IPS-NIHi11 (cell line): ENCODE data around the gene PDE6A.
A peak's percentile ranks its signal among the peaks of the same experiment; 100 is the strongest.

Source experiments
- DNase-seq: peaks from one replicate; pipeline ENCODE4 v3.0.0; 2012; ENCODE audit warnings: mixed read lengths, low spot score

PDE6A gene

GRCh38 chr5:149930749-149931574 lies 13.6 kb downstream of the PDE6A start:
- DNase-seq, result no peak

DNA sequence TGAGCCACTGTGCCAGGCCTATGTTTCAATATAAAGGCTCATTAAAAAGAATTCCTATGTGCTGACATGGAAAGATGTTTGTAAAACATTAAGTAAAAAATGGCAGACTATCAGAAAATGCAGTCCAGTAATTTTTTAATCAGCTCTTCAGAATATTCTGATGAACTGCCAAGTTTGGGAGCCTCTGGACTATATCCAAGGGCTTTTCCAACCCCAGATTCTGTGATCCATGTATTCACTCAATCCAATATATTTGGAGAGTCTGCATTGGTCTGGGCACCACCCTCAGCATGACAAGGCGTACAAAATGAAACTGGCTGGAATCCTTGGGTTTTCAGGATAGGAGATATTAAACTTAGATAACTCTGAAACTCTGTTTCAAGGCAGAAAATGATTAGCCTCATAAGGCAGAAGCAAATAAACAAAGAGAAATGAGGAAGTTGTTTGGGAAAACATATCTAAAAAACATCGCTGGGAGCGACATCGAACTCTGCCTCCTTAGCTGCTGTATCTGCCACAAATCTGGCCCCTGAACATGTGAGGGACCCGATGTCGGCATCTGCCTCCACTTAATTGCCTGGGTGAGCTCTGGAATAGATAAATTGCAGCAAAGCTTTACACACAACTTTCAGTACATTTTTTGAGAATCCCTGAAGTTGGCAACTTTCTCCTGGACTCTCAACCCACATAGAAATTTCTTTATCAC lies 14.4 kb downstream of the PDE6A start:
- no peak for DNase-seq

- no peak for DNase-seq
These were observed 20.1 kb downstream of the PDE6A start for GRCh38 chr5:149924486-149924885.

DNA sequence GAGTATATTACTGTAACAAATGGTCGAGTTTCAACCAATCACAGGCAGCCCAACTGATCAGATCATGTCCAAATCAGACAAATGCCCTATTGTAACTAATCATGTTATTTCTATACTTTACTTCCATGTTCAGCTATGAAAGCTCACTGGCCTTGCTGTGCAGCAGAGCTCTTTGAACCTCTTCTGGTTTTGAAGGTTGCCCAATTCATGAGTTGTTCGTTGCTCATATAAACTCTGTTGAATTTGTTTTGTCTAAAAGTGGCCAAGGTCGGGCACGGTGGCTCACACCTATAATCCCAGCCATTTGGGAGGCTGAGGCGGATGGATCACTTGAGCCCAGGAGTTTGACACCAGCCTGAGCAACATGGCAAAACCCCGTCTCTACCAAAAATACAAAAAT lies 21.6 kb downstream of the PDE6A start:
- DNase-seq, result no peak

DNA sequence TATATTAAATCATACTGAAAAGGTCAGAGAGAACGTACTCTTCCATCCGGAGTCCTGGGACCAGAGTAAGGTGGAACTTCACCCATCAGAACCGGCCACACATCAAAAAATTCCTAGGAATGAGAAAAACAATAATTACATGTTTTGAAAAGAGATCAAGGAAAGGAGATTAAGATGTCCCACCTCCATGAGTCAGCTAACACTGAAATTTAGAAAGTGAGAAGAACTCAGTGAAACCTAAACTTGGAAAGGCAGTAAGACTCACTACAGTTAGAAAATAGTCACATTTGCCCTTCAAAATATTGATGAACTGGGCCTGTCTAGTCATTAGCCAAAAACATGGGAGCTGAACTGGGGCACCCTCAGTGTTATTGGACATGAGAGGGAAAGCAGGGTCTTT lies 23.0 kb downstream of the PDE6A start:
- DNase-seq, result no peak

GRCh38 chr5:149917073-149917676 lies 27.4 kb downstream of the PDE6A start:
- no peak for DNase-seq

DNA sequence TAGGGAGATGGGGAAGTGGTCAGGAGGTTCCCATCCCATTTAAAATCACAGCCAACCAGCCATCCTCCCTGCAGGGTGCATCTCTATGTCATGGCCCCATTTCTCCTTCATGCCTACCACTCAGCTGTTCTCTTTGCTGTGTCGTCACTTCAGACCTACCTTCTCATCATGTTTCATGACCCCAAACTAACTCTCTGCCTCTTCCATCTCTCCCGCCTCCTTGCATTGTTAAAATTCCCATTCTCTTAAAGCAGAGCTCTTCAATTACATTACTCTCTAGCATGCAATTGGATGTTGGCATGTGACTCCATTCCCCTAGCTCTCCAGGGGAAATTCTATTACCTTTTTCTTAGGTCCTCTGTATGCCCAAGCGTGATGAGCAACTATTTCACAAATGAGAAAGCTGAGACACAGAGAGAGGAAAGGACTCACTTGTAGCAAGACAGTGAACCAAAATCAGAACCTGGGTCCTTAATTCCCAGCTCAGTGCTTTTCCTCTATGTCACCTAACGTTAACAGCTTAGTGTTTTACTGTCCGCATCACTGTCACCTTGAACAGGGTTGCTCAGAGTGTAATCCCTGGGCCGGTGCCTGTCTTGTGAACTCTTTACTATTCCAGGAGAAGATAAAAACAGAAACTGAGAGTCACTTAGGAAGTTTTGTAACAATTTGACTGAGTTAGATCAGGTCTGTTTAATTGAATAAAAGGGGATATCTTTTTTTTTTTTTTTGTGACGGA lies 28.1 kb downstream of the PDE6A start:
- DNase-seq, result no peak

DNA sequence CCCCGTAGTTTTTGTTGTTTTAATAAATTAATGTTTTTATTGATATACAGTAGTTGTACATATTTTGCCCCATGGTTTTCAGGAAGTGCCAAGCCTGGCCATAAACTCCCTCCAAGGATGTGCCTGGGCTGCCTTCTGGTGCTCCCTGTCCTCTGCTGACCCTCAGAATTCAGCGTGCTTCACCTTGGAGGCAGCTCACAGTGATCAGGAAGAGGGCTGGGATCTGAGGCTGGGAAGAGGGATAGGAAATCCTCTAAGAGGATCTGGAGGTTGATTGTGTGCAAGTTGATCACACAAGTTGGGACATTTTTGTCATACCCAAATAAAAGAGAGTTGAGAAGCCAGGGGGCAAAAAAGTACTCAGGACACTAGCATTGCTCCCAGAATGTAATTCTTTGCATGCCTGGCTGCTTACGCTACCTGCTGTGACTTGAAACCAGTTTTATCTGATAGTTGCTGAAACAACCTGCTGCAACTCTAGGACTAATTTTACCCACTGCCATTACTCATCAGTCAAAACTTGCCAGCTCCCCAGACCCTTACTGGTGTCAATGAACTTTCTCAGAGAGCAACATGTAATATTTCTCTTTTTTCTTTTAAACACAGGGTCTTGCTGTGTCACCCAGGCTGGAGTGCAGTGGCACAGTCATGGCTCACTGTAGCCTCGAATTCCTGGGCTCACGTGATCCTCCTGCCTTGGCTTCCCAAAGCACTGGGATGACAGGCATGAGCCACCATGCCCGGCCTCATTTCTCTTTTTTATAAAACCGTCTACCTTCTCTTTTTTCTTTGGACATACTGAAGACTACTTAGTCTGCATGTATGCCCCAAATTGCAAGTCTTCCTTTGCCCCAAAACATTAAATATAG lies 29.0 kb downstream of the PDE6A start:
- no peak for DNase-seq

GRCh38 chr5:149913436-149914419 lies 30.9 kb downstream of the PDE6A start:
- peak; percentile 35 for DNase-seq

DNA sequence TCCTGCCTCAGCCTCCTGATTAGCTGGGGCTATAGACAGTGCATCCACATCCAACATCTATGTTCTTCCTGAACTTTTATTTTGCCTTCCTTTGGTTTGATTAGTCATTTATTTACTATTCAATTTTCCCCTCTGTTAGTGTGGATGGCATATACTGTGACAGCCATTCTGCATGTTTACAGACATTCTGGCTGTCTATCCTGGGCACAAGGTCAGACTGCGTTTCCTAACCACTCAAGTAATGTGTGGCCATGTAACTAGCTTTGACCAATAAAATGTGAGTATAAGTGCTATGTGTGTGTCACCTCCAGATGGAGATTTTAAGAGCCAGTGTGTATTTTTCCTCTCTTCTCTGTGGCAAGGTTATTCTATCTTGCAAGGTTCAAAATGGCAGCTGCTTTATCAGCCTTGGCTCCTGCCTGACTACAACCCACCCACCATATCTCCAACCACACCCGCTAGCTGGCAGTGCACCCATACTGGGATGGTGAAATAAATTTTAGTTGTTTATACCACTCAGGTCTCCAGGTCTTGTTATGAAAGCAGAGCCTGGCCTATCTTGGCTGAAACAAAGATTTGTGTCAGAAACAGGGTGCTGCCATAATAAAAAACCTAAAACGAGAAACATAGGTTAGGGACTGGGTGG lies 32.2 kb downstream of the PDE6A start:
- no peak for DNase-seq

DNA sequence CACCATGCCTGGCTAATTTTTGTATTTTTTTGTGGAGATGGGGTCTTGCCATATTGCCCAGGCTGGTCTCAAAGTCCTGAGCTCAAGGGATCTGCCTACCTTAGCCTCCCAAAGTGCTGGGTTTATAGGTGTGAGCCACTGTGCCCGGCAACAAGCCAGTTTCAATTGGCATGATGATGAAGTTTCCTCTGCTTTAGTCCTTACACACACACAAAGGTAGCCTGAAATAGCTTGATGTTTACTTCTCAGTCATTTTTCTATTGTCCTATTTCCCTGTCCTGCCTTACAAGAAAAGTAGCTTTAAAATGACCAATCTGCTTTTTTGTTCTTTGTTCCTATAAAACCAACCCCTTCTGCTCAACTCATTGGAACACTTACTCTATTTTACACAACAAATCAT lies 33.6 kb downstream of the PDE6A start:
- no peak for DNase-seq

DNA sequence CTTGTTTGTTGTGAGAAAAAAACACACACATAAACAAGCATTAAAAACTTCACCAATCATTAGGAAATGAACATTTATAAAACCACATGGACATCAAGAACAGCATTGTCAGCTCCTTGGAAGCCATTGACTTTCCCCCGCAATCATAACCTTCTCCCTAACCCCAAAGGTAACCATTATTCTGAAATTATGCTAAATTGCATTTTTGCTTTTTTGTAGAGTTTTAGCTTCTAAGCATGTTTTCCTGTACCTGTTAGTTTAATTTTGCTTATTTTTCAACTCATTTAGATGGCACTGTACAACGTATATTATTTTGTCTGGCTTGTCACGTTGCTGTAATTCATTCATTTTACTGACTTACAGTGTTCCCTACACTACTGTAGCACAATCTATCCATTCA lies 36.8 kb downstream of the PDE6A start:
- no peak for DNase-seq

DNA sequence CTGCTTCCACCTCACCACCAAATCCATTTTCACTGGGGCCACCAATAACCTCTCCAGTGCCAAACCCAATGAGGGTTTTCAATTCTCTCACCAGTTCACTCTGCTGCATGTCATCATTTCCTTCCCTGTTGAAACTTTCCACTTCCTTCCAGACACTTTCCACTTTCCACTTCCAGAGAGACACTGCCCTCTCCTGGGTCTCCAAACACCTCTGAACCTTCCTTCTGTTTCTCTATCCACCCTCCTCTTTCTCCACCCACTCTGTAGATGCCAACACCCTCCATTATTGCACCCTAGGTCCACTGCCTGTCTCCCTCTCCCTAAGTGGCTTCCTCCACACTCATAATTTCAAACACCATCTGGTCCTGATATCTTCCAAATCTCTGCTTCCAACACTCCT lies 39.6 kb downstream of the PDE6A start:
- no peak for DNase-seq

DNA sequence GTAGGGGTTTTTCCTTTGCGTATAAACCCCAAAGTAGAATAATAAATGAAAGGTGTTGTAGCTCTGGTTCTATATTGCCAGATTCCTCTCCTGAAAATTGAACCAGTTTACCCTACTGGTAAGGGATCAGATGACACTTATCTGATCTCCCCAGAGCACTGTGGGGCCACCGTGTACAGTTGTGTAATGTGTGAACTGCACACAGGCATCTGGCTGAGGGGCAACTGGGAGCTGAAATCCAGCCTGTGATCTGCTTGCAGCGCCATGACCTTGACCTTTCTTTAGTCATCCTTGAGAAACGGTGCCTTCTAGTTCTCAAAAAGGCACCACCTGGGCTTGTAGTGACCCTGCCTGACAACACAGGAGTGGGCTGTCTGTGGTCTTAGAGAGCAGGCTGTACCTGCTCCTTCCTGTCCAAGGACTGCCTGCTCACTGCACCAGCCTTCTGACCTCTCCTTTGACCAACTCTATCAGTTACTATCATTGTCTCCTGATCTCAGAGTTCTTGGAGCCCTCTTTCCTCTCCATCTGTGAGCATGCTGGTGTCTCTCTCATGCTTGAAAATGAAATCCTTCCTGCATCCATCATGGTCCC lies 40.2 kb downstream of the PDE6A start:
- DNase-seq, result no peak

DNA sequence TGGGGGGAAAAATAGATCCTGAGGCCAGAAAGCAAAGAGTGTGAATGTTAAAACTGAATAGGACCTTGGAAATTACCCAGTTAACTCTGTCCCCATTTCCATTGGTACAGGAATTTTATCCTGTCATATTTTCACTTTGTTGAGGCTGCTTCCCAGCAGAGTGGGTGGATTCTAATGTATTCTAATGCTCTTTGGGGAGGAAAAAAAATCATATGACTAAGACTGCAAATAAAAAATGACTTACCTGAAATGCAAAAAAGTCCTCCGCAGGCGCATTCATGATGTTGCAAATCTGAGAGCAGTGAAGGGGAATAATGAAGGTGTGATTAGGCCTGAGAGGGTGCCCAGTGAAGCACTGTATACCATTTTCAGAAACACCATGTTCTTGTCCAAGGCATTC lies 41.2 kb downstream of the PDE6A start:
- no peak for DNase-seq

GRCh38 chr5:149902177-149902576 lies 42.4 kb downstream of the PDE6A start:
- peak; percentile 43 for DNase-seq

DNA sequence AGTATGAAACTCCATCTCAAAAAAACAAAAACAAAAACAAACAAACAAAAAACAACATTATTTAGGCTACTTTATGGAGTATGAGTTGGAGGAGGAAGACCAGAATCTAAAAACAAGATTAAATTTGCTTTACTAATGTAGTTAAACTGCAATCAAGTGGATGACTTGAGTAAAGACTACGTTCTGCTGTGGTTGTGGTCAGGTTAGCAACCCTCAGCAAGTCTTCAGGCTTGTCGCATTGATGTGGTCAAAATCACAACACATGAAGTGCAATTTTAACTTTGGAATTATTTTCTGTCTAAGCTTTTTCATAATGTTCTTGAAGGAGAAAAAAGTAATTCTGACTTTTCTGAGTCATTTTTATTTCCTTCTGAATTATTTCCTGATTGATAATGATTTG lies 43.1 kb downstream of the PDE6A start:
- no peak for DNase-seq

- no peak for DNase-seq
These were observed 44.2 kb downstream of the PDE6A start for GRCh38 chr5:149900390-149900789.

- no peak for DNase-seq
These were observed 45.8 kb downstream of the PDE6A start for GRCh38 chr5:149898811-149899210.
